ENCODE results near the gene RHBDL1. TPM values are rescaled to one million over a fixed set of nuclear protein-coding genes. Genes with fewer than 3 reads are reported as not detected.

RHBDL1 gene
- polyA plus RNA-seq, 1 donor (not counting 4 experiments of a cell fraction or from before 2014, with no cell fraction given), result 0.71 TPM

- peak within 1 kb of the TSS; percentile 80 for H3K4me2 ChIP-seq (ENCODE audit: control insufficient read depth, extremely low read depth, insufficient read depth, low read depth, low read length)
- peak within 1 kb of the TSS; percentile 60 for H3K9ac ChIP-seq (ENCODE audit: control insufficient read depth, extremely low read depth, insufficient read depth, low read length)
- H3K4me3 ChIP-seq (ENCODE audit: control insufficient read depth in 2 of 3, extremely low read depth in 1 of 3, insufficient read depth in 2 of 3, low read depth in 1 of 3, low read length in 3 of 3), result peak within 1 kb of the TSS; percentile 60 to 68 (median 66)
- no peak for DNase-seq (ENCODE audit: low read depth, low spot score)
- H4K20me1 ChIP-seq (ENCODE audit: control insufficient read depth, extremely low read depth, insufficient read depth, low read length), result peaks cover 16% of the 10 kb centered on the region
- no peaks in the 10 kb centered on the region for H3K9me1 ChIP-seq (ENCODE audit: control insufficient read depth, extremely low read depth, insufficient read depth, low read length)
- peaks cover 37% of the 10 kb centered on the region for H3K79me2 ChIP-seq (ENCODE audit: control insufficient read depth, insufficient read depth, low read length)
- FAIRE-seq, result no peak
- H3K27me3 ChIP-seq (ENCODE audit: control insufficient read depth, extremely low read depth, insufficient read depth, low read length), result no peaks in the 10 kb centered on the region
- peak within 1 kb of the TSS; percentile 36 for H3K27ac ChIP-seq (ENCODE audit: control insufficient read depth, insufficient read depth, low read length)
- H3K9me3 ChIP-seq (ENCODE audit: control insufficient read depth, low read depth, low read length), result no peaks in the 10 kb centered on the region
- no peak within 1 kb of the TSS for H2AFZ ChIP-seq (ENCODE audit: control insufficient read depth, low read length)
- dilution Hi-C loops (cut with MboI; ENCODE audit: extremely low pct_ligation_motif_present, low sequenced_read_pairs), result no loop called here
- no peak for TF ChIP-seq EZH2 (IDR thresholded peaks at IDR 0.05; ENCODE audit: low read length)
- TF ChIP-seq, protein P1, sequence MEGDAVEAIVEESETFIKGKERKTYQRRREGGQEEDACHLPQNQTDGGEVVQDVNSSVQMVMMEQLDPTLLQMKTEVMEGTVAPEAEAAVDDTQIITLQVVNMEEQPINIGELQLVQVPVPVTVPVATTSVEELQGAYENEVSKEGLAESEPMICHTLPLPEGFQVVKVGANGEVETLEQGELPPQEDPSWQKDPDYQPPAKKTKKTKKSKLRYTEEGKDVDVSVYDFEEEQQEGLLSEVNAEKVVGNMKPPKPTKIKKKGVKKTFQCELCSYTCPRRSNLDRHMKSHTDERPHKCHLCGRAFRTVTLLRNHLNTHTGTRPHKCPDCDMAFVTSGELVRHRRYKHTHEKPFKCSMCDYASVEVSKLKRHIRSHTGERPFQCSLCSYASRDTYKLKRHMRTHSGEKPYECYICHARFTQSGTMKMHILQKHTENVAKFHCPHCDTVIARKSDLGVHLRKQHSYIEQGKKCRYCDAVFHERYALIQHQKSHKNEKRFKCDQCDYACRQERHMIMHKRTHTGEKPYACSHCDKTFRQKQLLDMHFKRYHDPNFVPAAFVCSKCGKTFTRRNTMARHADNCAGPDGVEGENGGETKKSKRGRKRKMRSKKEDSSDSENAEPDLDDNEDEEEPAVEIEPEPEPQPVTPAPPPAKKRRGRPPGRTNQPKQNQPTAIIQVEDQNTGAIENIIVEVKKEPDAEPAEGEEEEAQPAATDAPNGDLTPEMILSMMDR (optimal IDR thresholded peaks at IDR 0.05 in 1 of 3, IDR thresholded peaks at IDR 0.05 in 1 of 3, conservative IDR thresholded peaks at IDR 0.05 in 1 of 3; ENCODE audit: extremely low read depth in 1 of 3, insufficient read depth in 2 of 3, low read length in 3 of 3), result no peak
- peaks cover 27% of the 10 kb centered on the region for H3K4me1 ChIP-seq (ENCODE audit: control insufficient read depth, extremely low read depth, insufficient read depth, low read length)
- peaks cover 12 to 37% of the 10 kb centered on the region in 2 experiments for H3K36me3 ChIP-seq (ENCODE audit: control insufficient read depth in 2 of 2, extremely low read depth in 1 of 2, insufficient read depth in 2 of 2, low read length in 2 of 2)
Measured at GRCh38 chr16:684071-684794, 8.8 kb downstream of the RHBDL1 start, which contains the start of gene JMJD8. TSS of gene JMJD8 (minus strand) at chr16:684334. CDS start at chr16:684319, 15 bp downstream.

DNA sequence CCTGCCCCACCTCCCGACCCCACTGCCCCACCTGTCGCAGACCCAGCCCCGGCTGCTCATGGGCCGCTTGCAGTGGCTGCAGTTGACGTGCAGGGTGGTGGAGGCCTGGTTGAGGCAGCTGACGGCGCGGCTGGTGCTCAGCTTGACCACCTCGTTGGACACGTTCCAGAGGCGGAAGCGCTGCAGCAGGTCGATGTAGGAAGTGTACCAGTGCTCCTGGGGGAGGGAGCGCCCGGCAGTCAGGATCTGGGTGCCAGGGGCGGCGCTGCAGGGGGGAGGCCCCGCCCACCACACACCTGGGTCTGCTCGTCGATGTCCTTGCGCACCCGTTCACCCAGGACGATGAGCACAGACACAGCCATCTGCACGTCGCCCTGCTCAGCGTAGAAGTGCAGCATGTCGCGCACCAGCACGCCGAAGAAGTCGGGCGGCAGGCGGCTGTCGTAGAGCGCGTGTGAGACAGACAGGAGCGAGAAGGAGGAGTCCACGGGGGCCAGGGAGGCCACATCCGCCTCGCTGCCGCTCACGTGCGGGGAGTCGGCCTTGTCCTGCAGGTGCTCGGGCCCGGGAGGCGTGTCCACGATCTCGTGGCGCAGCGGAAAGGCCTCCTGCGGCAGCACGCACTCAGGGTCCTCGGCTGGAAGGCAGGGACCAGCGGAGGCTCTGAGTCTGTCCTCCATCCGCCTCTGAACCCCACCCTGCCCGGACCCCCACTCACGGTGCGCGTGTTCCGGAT lies 9.7 kb downstream of the RHBDL1 start:
- FAIRE-seq (no peak), DNase-seq (ENCODE audit: low read depth, low spot score) (no peak)
- Histone ChIP-seq H3K27me3 (ENCODE audit: control insufficient read depth, extremely low read depth, insufficient read depth, low read length) (no peaks in the 10 kb centered on the region), H4K20me1 (ENCODE audit: control insufficient read depth, extremely low read depth, insufficient read depth, low read length) (peaks cover 16% of the 10 kb centered on the region), H3K36me3 (ENCODE audit: control insufficient read depth in 2 of 2, extremely low read depth in 1 of 2, insufficient read depth in 2 of 2, low read length in 2 of 2) (peaks cover 12 to 37% of the 10 kb centered on the region in 2 experiments), H3K9me1 (ENCODE audit: control insufficient read depth, extremely low read depth, insufficient read depth, low read length) (no peaks in the 10 kb centered on the region), H3K4me1 (ENCODE audit: control insufficient read depth, extremely low read depth, insufficient read depth, low read length) (peaks cover 33% of the 10 kb centered on the region), H3K4me3 (ENCODE audit: control insufficient read depth in 2 of 3, extremely low read depth in 1 of 3, insufficient read depth in 2 of 3, low read depth in 1 of 3, low read length in 3 of 3) (peak overlapping the region in 1 of 3 experiments; percentile 60), H3K9me3 (ENCODE audit: control insufficient read depth, low read depth, low read length) (no peaks in the 10 kb centered on the region), H2AFZ (ENCODE audit: control insufficient read depth, low read length) (no peak overlapping the region), H3K9ac (ENCODE audit: control insufficient read depth, extremely low read depth, insufficient read depth, low read length) (no peak overlapping the region), H3K79me2 (ENCODE audit: control insufficient read depth, insufficient read depth, low read length) (peaks cover 41% of the 10 kb centered on the region), H3K4me2 (ENCODE audit: control insufficient read depth, extremely low read depth, insufficient read depth, low read depth, low read length) (peak overlapping the region; percentile 27), H3K27ac (ENCODE audit: control insufficient read depth, insufficient read depth, low read length) (no peak overlapping the region)
- dilution Hi-C loops (cut with MboI; ENCODE audit: extremely low pct_ligation_motif_present, low sequenced_read_pairs), result no loop called here
- TF ChIP-seq, protein P1 (optimal IDR thresholded peaks at IDR 0.05 in 1 of 3, IDR thresholded peaks at IDR 0.05 in 1 of 3, conservative IDR thresholded peaks at IDR 0.05 in 1 of 3; ENCODE audit: extremely low read depth in 1 of 3, insufficient read depth in 2 of 3, low read length in 3 of 3), result no peak
- TF ChIP-seq EZH2 (IDR thresholded peaks at IDR 0.05; ENCODE audit: low read length), result no peak
